ENCODE results near the gene LGALS9C.
A peak's percentile ranks its signal among the peaks of the same experiment; 100 is the strongest.
"Not testable (repeated sequence)": the region's sequence is repeated elsewhere in the genome, so short reads cannot be mapped to it uniquely, and the experiment has no call there.

LGALS9C gene

DNA sequence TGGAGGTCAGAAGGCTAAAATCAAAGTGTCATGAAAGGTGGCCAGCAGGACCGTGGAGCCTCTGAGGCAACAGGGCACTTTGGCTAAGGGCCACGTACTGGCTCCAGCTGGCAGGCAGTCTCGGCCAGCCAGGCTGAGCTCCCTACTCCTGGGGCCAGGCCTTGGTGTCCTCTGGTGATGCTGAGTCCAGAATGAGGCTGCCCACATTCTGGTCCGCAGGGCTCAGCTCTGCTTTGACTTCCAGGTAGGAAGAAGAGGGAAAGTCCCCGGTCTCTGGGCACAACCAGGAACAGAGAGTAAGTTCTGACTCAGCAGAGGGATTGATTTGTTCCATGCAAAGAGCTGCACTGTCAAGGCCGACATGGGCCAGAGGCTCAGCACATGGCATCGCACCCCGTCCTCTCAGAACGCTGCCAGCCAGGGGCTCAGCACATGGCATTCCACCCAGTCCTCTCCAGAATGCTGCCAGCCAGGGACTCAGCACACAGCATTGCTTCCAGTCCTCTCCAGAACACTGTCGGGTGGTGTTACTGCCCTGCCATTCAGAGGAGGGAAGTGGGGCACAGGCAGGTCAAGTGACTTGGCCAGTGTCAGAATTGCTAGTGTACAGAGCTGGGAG, 2.5 kb downstream of the LGALS9C start:
- DNase-seq = not testable (repeated sequence)

- not testable (repeated sequence) for DNase-seq
Measured at GRCh38 chr17:18481775-18482174, 5.2 kb downstream of the LGALS9C start.

DNA sequence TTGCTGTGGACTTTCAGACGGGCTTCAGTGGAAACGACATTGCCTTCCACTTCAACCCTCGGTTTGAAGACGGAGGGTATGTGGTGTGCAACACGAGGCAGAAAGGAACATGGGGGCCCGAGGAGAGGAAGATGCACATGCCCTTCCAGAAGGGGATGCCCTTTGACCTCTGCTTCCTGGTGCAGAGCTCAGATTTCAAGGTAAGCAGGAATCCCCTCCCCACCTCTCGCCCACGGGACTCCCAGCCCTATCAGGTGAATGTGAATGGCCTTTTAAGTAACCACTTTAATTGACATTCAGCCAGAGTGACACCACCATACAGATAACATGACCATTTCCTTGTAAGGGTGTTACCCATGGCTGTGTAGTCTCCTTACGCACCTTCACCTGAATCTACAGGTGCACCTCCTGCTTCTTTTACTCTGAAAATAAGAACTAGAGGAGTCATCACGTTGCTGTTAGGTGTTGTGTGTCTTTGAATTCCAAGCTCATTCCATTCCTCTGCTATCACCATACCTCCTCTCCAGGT, 9.4 kb downstream of the LGALS9C start:
- DNase-seq = not testable (repeated sequence)

- DNase-seq = not testable (repeated sequence)
Measured at GRCh38 chr17:18487633-18488032, 11.0 kb downstream of the LGALS9C start.

DNA sequence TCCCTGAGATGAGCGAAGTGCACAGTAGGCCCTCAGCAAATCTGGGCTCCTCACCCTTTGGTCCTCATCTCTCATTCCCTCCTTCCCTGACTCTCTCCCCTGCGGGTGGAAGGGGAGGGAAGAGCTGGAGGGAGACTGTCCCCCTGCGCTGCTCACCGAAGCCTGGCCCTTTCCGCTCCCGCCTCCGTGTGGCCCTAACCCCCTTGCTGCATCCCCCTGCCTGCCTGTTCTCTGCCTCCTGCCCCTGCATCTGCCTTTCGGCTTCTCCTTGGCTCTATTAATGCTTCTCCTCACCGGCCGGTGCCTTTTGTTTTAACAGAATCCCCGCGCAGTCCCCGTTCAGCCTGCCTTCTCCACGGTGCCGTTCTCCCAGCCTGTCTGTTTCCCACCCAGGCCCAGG, 12.0 kb downstream of the LGALS9C start:
- not testable (repeated sequence) for DNase-seq

- not testable (repeated sequence) for DNase-seq
Measured at GRCh38 chr17:18490016-18490415, 13.4 kb downstream of the LGALS9C start.

DNA sequence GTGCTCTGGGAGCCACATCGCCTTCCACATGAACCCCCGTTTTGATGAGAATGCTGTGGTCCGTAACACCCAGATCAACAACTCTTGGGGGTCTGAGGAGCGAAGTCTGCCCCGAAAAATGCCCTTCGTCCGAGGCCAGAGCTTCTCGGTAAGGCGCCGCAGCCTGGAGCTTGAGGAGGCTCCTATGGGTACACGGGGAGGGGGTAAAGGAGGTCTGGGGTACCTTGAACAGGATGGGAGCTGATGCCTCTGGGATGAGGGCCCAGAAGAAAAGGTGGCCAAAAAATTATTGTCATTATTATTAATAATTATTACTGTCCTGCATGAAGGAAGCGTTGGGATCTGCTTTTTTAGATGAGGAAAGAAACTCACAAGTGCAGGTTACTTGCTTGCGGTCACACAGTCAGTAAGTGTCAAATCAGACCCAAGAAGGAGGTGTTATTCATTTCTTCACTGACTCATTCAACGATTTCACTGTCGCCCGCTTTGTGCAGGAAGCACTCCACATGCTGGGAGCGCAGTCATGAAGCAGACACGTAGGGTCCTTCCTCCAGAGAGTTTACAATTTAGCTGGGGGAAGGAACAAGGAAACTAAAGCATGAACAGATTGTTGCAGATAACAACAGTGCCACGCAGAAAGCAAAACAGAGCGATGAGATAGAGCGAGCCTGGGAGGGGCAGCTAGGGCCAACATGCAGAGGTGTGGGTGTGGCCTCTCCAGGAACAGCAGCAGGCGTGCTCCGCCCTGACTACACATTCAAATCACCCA, 16.3 kb downstream of the LGALS9C start:
- peak in 1 of 2 donors; percentile 34 for DNase-seq

- DNase-seq = not testable (repeated sequence)
Measured at GRCh38 chr17:18494250-18494768, 17.7 kb downstream of the LGALS9C start.

DNA sequence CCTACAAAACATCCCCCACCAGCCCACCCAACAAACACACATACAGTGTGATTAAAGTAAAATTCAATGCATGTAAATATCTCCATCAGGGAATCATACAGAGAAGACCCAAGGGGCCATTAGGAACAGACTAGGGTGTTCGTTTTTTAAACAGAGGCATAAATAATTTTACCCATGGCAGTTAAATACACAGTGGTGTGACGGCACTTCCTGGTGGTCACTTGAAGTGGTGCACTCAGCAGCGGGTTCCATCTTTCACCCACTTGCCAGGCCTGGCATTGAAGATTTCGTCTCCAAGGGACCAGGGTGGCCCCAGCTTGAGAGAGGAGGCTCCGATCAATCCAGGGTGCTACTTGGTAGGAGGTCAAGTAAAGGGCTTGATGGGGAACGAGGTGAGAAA, 20.5 kb downstream of the LGALS9C start:
- not testable (repeated sequence) for DNase-seq

- DNase-seq = not testable (repeated sequence)
Measured at GRCh38 chr17:18499100-18499499, 22.5 kb downstream of the LGALS9C start.

- DNase-seq = not testable (repeated sequence)
Measured at GRCh38 chr17:18499756-18500155, 23.2 kb downstream of the LGALS9C start.

DNA sequence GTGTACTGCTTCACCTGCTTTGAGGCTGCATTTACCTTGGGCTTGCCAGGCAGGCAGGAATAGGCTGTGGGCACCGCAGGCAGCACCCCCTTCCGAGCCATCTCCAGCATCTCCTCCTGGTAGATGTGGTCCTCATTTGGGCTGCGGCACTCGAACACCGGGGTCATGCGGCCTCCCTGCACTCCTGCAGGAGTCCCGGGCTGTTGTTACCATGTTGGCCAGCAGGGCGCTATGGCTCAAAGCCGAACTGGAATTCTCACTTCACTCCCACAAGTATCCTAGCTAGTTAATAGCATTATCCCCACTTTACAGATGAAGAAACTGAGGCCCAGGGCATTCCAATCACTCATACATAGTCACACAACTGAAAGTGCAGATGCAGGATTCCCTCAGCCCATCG, 23.7 kb downstream of the LGALS9C start:
- DNase-seq = not testable (repeated sequence)

DNA sequence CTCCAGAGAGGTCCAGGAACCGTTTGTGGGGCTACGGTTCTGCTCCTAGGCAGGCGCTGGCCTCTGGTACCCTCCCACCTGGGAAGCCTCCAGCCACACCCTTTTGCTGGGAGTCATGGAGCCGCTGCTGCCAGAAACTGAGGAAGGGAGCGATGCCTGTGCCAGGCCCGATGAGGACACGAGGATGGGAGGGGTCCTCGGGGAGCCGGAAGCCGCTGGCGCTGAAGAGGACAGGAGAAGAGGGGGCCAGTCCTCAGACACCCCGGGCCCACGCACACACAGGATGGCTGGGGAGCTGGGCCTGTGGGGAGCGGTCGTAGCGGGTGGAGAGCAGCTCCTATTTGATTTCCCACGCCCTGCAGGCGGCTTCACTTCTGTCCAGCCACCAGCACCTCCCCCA, 24.2 kb downstream of the LGALS9C start:
- not testable (repeated sequence) for DNase-seq

DNA sequence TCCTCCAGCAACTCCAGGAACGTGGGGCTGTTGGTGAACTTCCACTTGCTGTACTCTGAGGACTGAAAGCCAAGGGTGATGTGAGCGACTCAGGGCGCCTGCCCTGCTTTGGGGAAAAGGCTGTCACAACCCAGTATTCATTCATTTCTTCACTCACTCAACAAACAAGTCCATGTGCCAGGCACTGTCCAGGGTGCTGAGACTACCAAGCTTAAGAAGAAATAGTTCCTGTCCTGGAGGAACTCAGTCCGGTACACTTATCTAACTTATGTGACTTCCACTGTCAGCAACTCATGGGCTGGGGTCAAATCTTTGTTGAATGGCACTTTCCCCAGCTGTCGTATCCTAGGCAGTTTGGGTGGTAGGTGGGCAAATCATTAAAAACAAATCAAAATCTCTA, 26.6 kb downstream of the LGALS9C start:
- not testable (repeated sequence) for DNase-seq

- DNase-seq = not testable (repeated sequence)
Measured at GRCh38 chr17:18507729-18508128, 31.1 kb downstream of the LGALS9C start.

- not testable (repeated sequence) for DNase-seq
Measured at GRCh38 chr17:18508667-18509066, 32.1 kb downstream of the LGALS9C start.

GRCh38 chr17:18521100-18521499, 44.5 kb downstream of the LGALS9C start:
- not testable (repeated sequence) for DNase-seq

- not testable (repeated sequence) for DNase-seq
Measured at GRCh38 chr17:18525015-18525414, 48.4 kb downstream of the LGALS9C start.

DNA sequence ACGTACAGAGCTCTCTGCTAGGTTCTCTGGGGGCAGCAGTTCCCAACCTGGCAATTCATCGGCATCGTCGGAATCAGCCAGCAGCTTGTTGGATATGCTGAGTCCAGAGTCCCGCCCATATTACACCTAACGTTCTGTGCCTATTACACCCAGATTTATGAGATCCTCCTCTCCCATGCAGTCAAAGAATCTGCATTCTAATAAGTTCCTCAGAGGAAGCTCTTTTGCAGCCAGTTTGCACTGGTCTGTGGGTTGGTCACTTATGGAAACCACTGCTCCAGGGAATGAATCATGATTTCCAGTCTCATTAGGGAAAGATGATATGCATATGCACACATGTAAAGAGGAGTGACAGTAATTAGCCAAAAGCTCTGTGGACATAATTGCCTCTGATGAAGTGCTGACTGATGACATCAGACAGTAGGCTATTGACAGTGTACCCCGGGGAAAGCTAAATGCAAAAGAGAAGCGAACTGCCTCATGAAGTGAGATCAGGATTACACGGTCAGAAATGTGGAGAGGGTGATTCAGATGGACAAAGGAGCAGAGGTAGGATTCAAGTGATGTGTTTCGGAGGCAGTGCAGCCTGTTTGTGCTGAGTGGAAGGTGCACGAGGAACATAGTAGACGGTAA, 49.7 kb downstream of the LGALS9C start:
- not testable (repeated sequence) for DNase-seq

- not testable (repeated sequence) for DNase-seq
Measured at GRCh38 chr17:18527354-18527753, 50.8 kb downstream of the LGALS9C start.

DNA sequence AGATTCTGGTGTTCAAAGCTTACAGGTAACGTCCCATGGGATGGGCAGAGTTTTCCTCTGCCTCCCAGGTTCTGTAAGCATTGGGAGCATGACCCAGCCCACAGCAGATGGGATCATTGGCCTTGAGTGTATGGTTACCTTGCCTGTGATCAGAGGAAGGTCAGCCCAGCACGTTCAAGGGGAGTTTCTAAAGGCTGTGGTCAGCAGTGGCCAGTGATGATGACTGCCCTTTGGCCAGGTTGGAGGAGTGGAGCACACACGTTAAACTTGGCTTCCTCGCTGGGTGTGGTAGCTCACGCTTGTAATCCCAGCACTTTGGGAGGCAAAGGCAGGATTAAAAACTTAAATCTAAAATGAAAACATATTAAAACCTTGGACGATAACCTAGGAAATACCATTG, 51.8 kb downstream of the LGALS9C start:
- DNase-seq = not testable (repeated sequence)

GRCh38 chr17:18528899-18529500, 52.4 kb downstream of the LGALS9C start:
- peak in 1 of 2 donors; percentile 1 for DNase-seq

- DNase-seq = not testable (repeated sequence)
Measured at GRCh38 chr17:18530405-18530804, 53.8 kb downstream of the LGALS9C start.

Data from bone marrow (tissue), 2 donors.